Upper lobe of left lung (tissue), 6 donors: ENCODE data around the gene SLC22A15. TPM values are rescaled to one million over a fixed set of nuclear protein-coding genes. Genes with fewer than 3 reads are reported as not detected.

Experiments
- ATAC-seq, 2 donors: fragments of 200-7000 bp; cut with Tn5 transposase; one replicate each; pipeline ENCODE4 v1.9.1; 2022; ENCODE audit warnings: mild to moderate bottlenecking in 2 of 2, moderate library complexity in 2 of 2; ENCODE audit not compliant: low FRiP score in 2 of 2
- DNase-seq, 2 donors: peaks; one replicate each; pipeline ENCODE4 v3.0.0-alpha.2; 2019 to 2020
- H3K27ac ChIP-seq, 4 donors: fragments of 200-600 bp; sonication (generic); one replicate each; pipeline ENCODE4 v1.5.1; 2016 to 2019
- H3K27me3 ChIP-seq, 4 donors: fragments of 200-600 bp; sonication (generic); one replicate each; pipeline ENCODE4 v1.5.1; 2017 to 2019
- H3K36me3 ChIP-seq, 4 donors: fragments of 200-600 bp; sonication (generic); one replicate each; pipeline ENCODE4 v1.5.1; 2016 to 2019
- H3K4me1 ChIP-seq, 4 donors: fragments of 200-600 bp; sonication (generic); one replicate each; pipeline ENCODE4 v1.5.1; 2018 to 2019
- H3K4me3 ChIP-seq, 4 donors: fragments of 200-600 bp; sonication (generic); one replicate each; pipeline ENCODE4 v1.5.1; 2017 to 2019; ENCODE audit warnings: mild to moderate bottlenecking in 2 of 4, moderate library complexity in 1 of 4
- H3K9me3 ChIP-seq, 4 donors: fragments of 200-600 bp; sonication (generic); one replicate each; pipeline ENCODE4 v1.5.1; 2018 to 2019
- EP300 ChIP-seq, 4 donors: sonication (generic); formaldehyde crosslinking; IDR thresholded peaks; one replicate each; pipeline ENCODE4 v1.5.1; 2017; ENCODE audit warnings: antibody characterized with exemption in 4 of 4, control low read depth in 2 of 4
- POLR2A ChIP-seq, 4 donors: fragments of 450-650 bp; IDR thresholded peaks; one replicate each; pipeline ENCODE4 v1.5.1; 2016 to 2017; ENCODE audit warnings: antibody characterized with exemption in 4 of 4, mild to moderate bottlenecking in 2 of 4
- POLR2AphosphoS5 ChIP-seq, 2 donors: sonication (generic); formaldehyde crosslinking; IDR thresholded peaks; one replicate each; pipeline ENCODE4 v1.5.1; 2017; ENCODE audit warnings: antibody characterized with exemption in 2 of 2
- whole genome bisulfite sequencing, 2 donors: methylation state at CpG; one replicate each; pipeline ENCODE4 v1.1.5; 2017 to 2018; 5-methylcytosine and 5-hydroxymethylcytosine counted together
- total RNA-seq, 6 donors: library from RNA; depleted of rRNA in 4 of 6; stranded (reverse); fragments of >200 nt in 4 of 6; gene quantifications; one replicate each; pipeline versions ENCODE4 v1.1.0 to v1.2.1, GENCODE V29; 2016 to 2021
- TF ChIP-seq, protein P1 (sequence below), 6 experiments: fragments of 450-650 bp in 4 of 6; fragments of 200-600 bp in 2 of 6; sonication (generic) in 2 of 6; IDR thresholded peaks; one replicate each; pipeline ENCODE4 v1.5.1; 2016 to 2019; ENCODE audit warnings: antibody characterized with exemption in 6 of 6
- donor health status: DM: no; HTN: no; CAD: no; lungs with moderate emphysema.
- donor health status: DM: no; HTN: yes; CAD: no; lungs with severe emphysema.

Gene SLC22A15
- total RNA-seq, 6 donors from 2014 or later: 12.5 to 52.4 (median 27.1) TPM

GRCh38 chr1:116076831-116077230 is 100.5 kb downstream of the SLC22A15 start:
- Histone ChIP-seq H3K36me3 (peaks cover 0 to 5% (median 0%) of the 10 kb centered on the region in 4 donors), H3K27ac (no peak overlapping the region), H3K4me1 (no peaks in the 10 kb centered on the region), H3K27me3 (no peaks in the 10 kb centered on the region), H3K9me3 (no peaks in the 10 kb centered on the region), H3K4me3 (no peak overlapping the region)
- ATAC-seq: no peak
- WGBS, 2 donors: 90 to 93% methylated on average over 3 of the region's 3 CpGs
- TF ChIP-seq POLR2A (IDR thresholded peaks at IDR 0.05): no peak
- TF ChIP-seq POLR2AphosphoS5 (IDR thresholded peaks at IDR 0.05): no peak
- TF ChIP-seq, protein P1, sequence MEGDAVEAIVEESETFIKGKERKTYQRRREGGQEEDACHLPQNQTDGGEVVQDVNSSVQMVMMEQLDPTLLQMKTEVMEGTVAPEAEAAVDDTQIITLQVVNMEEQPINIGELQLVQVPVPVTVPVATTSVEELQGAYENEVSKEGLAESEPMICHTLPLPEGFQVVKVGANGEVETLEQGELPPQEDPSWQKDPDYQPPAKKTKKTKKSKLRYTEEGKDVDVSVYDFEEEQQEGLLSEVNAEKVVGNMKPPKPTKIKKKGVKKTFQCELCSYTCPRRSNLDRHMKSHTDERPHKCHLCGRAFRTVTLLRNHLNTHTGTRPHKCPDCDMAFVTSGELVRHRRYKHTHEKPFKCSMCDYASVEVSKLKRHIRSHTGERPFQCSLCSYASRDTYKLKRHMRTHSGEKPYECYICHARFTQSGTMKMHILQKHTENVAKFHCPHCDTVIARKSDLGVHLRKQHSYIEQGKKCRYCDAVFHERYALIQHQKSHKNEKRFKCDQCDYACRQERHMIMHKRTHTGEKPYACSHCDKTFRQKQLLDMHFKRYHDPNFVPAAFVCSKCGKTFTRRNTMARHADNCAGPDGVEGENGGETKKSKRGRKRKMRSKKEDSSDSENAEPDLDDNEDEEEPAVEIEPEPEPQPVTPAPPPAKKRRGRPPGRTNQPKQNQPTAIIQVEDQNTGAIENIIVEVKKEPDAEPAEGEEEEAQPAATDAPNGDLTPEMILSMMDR (IDR thresholded peaks at IDR 0.05): no peak
- no peak for TF ChIP-seq EP300 (IDR thresholded peaks at IDR 0.05)
- no peak for DNase-seq

- no peak for DNase-seq
- TF ChIP-seq, protein P1 (IDR thresholded peaks at IDR 0.05): no peak
- TF ChIP-seq EP300 (IDR thresholded peaks at IDR 0.05) (no peak), POLR2A (IDR thresholded peaks at IDR 0.05) (no peak), POLR2AphosphoS5 (IDR thresholded peaks at IDR 0.05) (no peak)
- Histone ChIP-seq H3K27me3 (no peaks in the 10 kb centered on the region), H3K4me1 (no peaks in the 10 kb centered on the region), H3K27ac (no peak overlapping the region), H3K4me3 (no peak overlapping the region), H3K36me3 (no peaks in the 10 kb centered on the region), H3K9me3 (no peaks in the 10 kb centered on the region)
- WGBS, 2 donors: 68 to 75% methylated on average over 6 of the region's 6 CpGs
- ATAC-seq: no peak
These were observed 102.4 kb downstream of the SLC22A15 start for GRCh38 chr1:116078699-116079223.

DNA sequence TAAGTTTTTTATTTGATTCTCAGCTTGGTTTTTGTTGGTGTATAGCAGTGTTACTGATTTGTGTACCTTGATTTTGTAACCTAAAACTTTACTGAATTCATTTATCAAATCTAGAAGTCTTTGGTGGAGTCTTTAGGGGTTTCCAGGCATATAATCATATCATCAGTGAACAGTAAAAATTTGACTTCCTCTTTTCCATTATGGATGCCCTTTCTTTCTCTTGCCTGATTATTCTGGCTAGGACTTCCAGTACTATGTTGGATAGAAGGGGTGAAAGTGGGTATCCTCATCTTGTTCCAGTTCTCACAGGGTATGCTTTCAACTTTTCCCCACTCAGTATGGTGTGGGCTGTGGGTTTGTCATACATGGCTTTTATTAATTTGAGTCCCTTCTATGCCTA is 111.3 kb downstream of the SLC22A15 start:
- H3K27ac ChIP-seq: no peak overlapping the region
- H3K36me3 ChIP-seq: no peaks in the 10 kb centered on the region
- H3K4me1 ChIP-seq: no peaks in the 10 kb centered on the region
- H3K9me3 ChIP-seq: peaks cover 0 to 13% (median 4%) of the 10 kb centered on the region in 4 donors
- ATAC-seq (no peak), DNase-seq (no peak)
- TF ChIP-seq POLR2A (IDR thresholded peaks at IDR 0.05) (no peak), EP300 (IDR thresholded peaks at IDR 0.05) (no peak), POLR2AphosphoS5 (IDR thresholded peaks at IDR 0.05) (no peak)
- TF ChIP-seq, protein P1 (IDR thresholded peaks at IDR 0.05): no peak
- H3K4me3 ChIP-seq: no peak overlapping the region
- H3K27me3 ChIP-seq: no peaks in the 10 kb centered on the region

DNA sequence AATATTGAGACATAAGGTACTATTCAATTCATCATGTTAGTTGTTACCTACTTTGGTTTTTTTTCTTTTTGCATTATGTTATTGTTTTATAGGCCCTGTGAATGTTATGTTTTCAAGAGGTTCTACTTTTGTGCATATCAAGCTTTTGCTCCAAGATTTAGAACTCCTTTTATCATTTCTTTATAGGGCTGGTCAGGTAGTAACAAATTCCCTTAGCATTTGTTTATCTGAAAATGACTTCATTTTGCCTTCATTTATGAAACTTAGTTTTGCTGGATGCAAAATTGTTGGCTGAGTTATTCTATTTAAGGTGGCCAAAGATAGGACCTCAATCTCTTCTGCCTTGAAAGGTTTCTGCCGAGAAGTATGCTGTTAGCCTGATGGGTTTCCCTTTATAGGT is 113.6 kb downstream of the SLC22A15 start:
- H3K4me1 ChIP-seq: no peaks in the 10 kb centered on the region
- H3K9me3 ChIP-seq: peaks cover 0 to 13% (median 9%) of the 10 kb centered on the region in 4 donors
- DNase-seq (no peak), ATAC-seq (no peak)
- H3K4me3 ChIP-seq: no peak overlapping the region
- H3K27me3 ChIP-seq: no peaks in the 10 kb centered on the region
- no peak overlapping the region for H3K27ac ChIP-seq
- no peaks in the 10 kb centered on the region for H3K36me3 ChIP-seq
- WGBS, 2 donors: 88 to 100% methylated on average over 1 of the region's 1 CpG
- no peak for TF ChIP-seq POLR2AphosphoS5 (IDR thresholded peaks at IDR 0.05)

DNA sequence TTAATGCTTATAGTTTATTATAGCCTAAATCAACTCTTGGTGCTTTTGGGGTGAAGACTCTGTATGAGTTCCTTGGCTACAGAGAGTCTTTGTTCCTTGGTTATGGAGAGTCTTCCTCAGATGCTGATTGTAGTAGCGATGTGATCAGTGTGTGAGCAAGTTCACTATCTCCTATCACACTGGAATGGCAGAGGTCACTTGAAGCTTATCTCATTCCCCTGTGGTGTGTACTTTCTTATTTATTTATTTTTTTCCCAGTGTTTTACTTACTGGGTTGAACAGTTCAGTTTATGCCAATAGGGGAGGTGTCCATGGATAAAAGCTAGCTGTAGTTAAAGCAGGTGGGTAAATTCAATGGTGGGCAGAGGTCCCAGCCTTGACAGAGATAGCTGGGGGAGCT is 114.8 kb downstream of the SLC22A15 start:
- ATAC-seq: no peak
- Histone ChIP-seq H3K27me3 (no peaks in the 10 kb centered on the region), H3K27ac (no peak overlapping the region), H3K9me3 (peaks cover 3 to 17% (median 13%) of the 10 kb centered on the region in 4 donors), H3K4me3 (no peak overlapping the region), H3K36me3 (no peaks in the 10 kb centered on the region), H3K4me1 (no peaks in the 10 kb centered on the region)
- 75 to 87% methylated on average over 1 of the region's 1 CpG for WGBS, 2 donors
- TF ChIP-seq EP300 (IDR thresholded peaks at IDR 0.05) (no peak), POLR2AphosphoS5 (IDR thresholded peaks at IDR 0.05) (no peak), POLR2A (IDR thresholded peaks at IDR 0.05) (no peak)
- TF ChIP-seq, protein P1 (IDR thresholded peaks at IDR 0.05): no peak
- DNase-seq: no peak
